HCT116 (cell line): ENCODE data around the gene KRTAP12-1.

Experiments used
- CTCF ChIP-seq, 3 experiments: fragments of 200-600 bp in 1 of 3; sonication (generic) in 1 of 3; IDR thresholded peaks in 2 of 3; conservative IDR thresholded peaks in 1 of 3; 2 replicates each; pipeline ENCODE4 v1.5.1; 2012 to 2017; ENCODE audit warnings: low read depth in 2 of 3, low read length in 2 of 3, antibody characterized with exemption in 1 of 3, borderline replicate concordance in 1 of 3, control low read depth in 1 of 3, mild to moderate bottlenecking in 1 of 3, mixed read lengths in 1 of 3, mixed run types in 1 of 3, moderate library complexity in 1 of 3; ENCODE audit not compliant: insufficient read depth in 1 of 3
- EGR1 ChIP-seq: IDR thresholded peaks from 2 replicates; pipeline ENCODE4 v1.6.1; 2012; ENCODE audit warnings: low read depth
- EZH2 ChIP-seq: fragments of 200-600 bp; sonication (generic); IDR thresholded peaks from 2 replicates; pipeline ENCODE4 v1.6.1; 2017; ENCODE audit warnings: antibody characterized with exemption, mixed run types
- EZH2phosphoT487 ChIP-seq: fragments of 200-600 bp; IDR thresholded peaks from 2 replicates; pipeline ENCODE4 v1.6.1; 2018; ENCODE audit warnings: antibody characterized with exemption, borderline replicate concordance
- FOSL1 ChIP-seq: IDR thresholded peaks from 2 replicates; pipeline ENCODE4 v1.6.1; 2012; ENCODE audit warnings: low read depth
- MAX ChIP-seq: IDR thresholded peaks from 2 replicates; pipeline ENCODE4 v1.6.1; 2012
- POLR2A ChIP-seq: IDR thresholded peaks from 2 replicates; pipeline ENCODE4 v1.7.0; 2011; ENCODE audit warnings: borderline replicate concordance; ENCODE audit not compliant: insufficient read depth, insufficient read length; ENCODE audit errors: extremely low read depth
- POLR2AphosphoS5 ChIP-seq: IDR thresholded peaks from 2 replicates; pipeline ENCODE4 v1.6.1; 2011; ENCODE audit warnings: mild to moderate bottlenecking, low read depth, low read length, moderate library complexity
- SIN3A ChIP-seq: IDR thresholded peaks from 2 replicates; pipeline ENCODE4 v1.6.1; 2012; ENCODE audit warnings: low read depth
- SP1 ChIP-seq: IDR thresholded peaks from 2 replicates; pipeline ENCODE4 v1.6.1; 2012; ENCODE audit warnings: low read depth
- SRF ChIP-seq: IDR thresholded peaks from 2 replicates; pipeline ENCODE4 v1.6.1; 2012; ENCODE audit warnings: low read depth
- YY1 ChIP-seq: IDR thresholded peaks from 2 replicates; pipeline ENCODE4 v1.6.1; 2011; ENCODE audit warnings: low read length, low read depth, moderate library complexity, mild to moderate bottlenecking; ENCODE audit not compliant: insufficient replicate concordance; ENCODE audit errors: extremely low read depth

- TF ChIP-seq SRF (no peak), SP1 (no peak), CTCF (IDR thresholded peaks at IDR 0.05 in 2 of 3, conservative IDR thresholded peaks at IDR 0.05 in 1 of 3; ENCODE audit: borderline replicate concordance in 1 of 3, insufficient read depth in 1 of 3, low read depth in 2 of 3, low read length in 2 of 3) (no peak), EGR1 (no peak), EZH2 (no peak), POLR2A (no peak), EZH2phosphoT487 (no peak), MAX (no peak), SIN3A (no peak), YY1 (no peak), POLR2AphosphoS5 (no peak), FOSL1 (no peak)
Measured at GRCh38 chr21:44687671-44688070, 5.7 kb upstream of the KRTAP12-1 start.
